ENCODE results near the gene CRYZ.

GRCh38 chr1:74772945-74773344, 40.1 kb upstream of the CRYZ start:
- TF ChIP-seq POLR2A (IDR thresholded peaks at IDR 0.05), result no peak
- no peak for TF ChIP-seq CTCF (IDR thresholded peaks at IDR 0.05)

Measured in upper lobe of left lung (tissue), 4 donors.